OCI-LY3 (cell line): ENCODE data around the gene DCPS.

Experiments
- EZH2phosphoT487 ChIP-seq: fragments of 200-600 bp; shearing (Covaris generic); IDR thresholded peaks from 2 replicates; pipeline ENCODE4 v1.6.1; 2018; ENCODE audit warnings: antibody characterized with exemption, mixed run types, low read depth
- TF ChIP-seq, protein P1 (sequence below): fragments of 200-600, 300-600 bp; sonication (generic); IDR thresholded peaks from 2 replicates; pipeline ENCODE4 v1.5.1; 2014; ENCODE audit warnings: antibody characterized with exemption, low read length, low read depth

DNA sequence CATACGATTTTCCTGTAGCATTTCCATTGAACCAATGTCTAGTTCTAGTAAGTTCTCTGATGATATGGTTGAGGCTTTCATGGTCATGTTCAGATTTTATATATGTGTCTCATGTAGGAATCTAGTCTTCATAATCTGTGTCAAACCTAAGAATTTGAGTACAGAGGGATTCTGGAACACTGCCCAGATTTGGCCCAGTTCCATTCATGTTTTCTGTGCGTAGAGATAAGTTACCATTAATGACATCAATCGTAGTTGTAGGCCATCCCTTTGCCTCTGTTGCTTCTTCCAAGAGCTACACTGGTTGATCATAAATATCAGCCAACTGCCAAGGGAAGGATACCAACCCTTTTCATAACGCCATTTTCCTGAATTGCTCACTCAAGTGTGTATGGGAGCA is 74.9 kb downstream of the DCPS start:
- TF ChIP-seq, protein P1, sequence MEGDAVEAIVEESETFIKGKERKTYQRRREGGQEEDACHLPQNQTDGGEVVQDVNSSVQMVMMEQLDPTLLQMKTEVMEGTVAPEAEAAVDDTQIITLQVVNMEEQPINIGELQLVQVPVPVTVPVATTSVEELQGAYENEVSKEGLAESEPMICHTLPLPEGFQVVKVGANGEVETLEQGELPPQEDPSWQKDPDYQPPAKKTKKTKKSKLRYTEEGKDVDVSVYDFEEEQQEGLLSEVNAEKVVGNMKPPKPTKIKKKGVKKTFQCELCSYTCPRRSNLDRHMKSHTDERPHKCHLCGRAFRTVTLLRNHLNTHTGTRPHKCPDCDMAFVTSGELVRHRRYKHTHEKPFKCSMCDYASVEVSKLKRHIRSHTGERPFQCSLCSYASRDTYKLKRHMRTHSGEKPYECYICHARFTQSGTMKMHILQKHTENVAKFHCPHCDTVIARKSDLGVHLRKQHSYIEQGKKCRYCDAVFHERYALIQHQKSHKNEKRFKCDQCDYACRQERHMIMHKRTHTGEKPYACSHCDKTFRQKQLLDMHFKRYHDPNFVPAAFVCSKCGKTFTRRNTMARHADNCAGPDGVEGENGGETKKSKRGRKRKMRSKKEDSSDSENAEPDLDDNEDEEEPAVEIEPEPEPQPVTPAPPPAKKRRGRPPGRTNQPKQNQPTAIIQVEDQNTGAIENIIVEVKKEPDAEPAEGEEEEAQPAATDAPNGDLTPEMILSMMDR: no peak
- TF ChIP-seq EZH2phosphoT487: no peak
